AG20443 (cell line): Measurements from ENCODE around the gene MAP3K5.
"Not testable (repeated sequence)": the region's sequence is repeated elsewhere in the genome, so short reads cannot be mapped to it uniquely, and the experiment has no call there.

Experiments
- DNase-seq: peaks from one replicate; pipeline ENCODE4 v3.0.0; 2012; ENCODE audit warnings: low spot score, mixed read lengths

MAP3K5 gene

GRCh38 chr6:136791296-136792094 lies 782 bp downstream of the MAP3K5 start:
- peak; percentile 30 for DNase-seq

GRCh38 chr6:136790411-136791295 lies 1.6 kb downstream of the MAP3K5 start:
- DNase-seq, result no peak

- not testable (repeated sequence) for DNase-seq
Measured at GRCh38 chr6:136789440-136789839, 2.8 kb downstream of the MAP3K5 start.

GRCh38 chr6:136788069-136788902 lies 4.0 kb downstream of the MAP3K5 start:
- DNase-seq, result no peak

GRCh38 chr6:136787726-136788068 lies 4.6 kb downstream of the MAP3K5 start:
- DNase-seq, result no peak

GRCh38 chr6:136786658-136787057 lies 5.6 kb downstream of the MAP3K5 start:
- no peak for DNase-seq

- DNase-seq, result no peak
Measured at GRCh38 chr6:136784910-136785746, 7.1 kb downstream of the MAP3K5 start.

- DNase-seq, result no peak
Measured at GRCh38 chr6:136784271-136784664, 8.0 kb downstream of the MAP3K5 start.

GRCh38 chr6:136783495-136784270 lies 8.6 kb downstream of the MAP3K5 start:
- DNase-seq, result no peak

- DNase-seq, result no peak
Measured at GRCh38 chr6:136783021-136783420, 9.3 kb downstream of the MAP3K5 start.

- DNase-seq, result peak; percentile 40
Measured at GRCh38 chr6:136782021-136782770, 10.1 kb downstream of the MAP3K5 start.

- no peak for DNase-seq
Measured at GRCh38 chr6:136780972-136781371, 11.3 kb downstream of the MAP3K5 start.

- no peak for DNase-seq
Measured at GRCh38 chr6:136779682-136780081, 12.6 kb downstream of the MAP3K5 start.

- no peak for DNase-seq
Measured at GRCh38 chr6:136777651-136778050, 14.6 kb downstream of the MAP3K5 start.

- DNase-seq, result no peak
Measured at GRCh38 chr6:136775548-136775947, 16.7 kb downstream of the MAP3K5 start.

GRCh38 chr6:136775081-136775480 lies 17.2 kb downstream of the MAP3K5 start:
- no peak for DNase-seq

- peak; percentile 38 for DNase-seq
Measured at GRCh38 chr6:136774228-136775041, 17.8 kb downstream of the MAP3K5 start.

- DNase-seq, result no peak
Measured at GRCh38 chr6:136773473-136773796, 18.8 kb downstream of the MAP3K5 start.
